HG02588 (cell line): ENCODE results near the gene TIMM44.
"Not testable (repeated sequence)": the region's sequence is repeated elsewhere in the genome, so short reads cannot be mapped to it uniquely, and the experiment has no call there.

Experiments
- ATAC-seq: cut with Tn5 transposase; IDR thresholded peaks from one replicate; pipeline ENCODE4 v1.9.1; 2021; ENCODE audit warnings: mild to moderate bottlenecking, moderate library complexity; ENCODE audit not compliant: unreplicated experiment

Gene TIMM44

DNA sequence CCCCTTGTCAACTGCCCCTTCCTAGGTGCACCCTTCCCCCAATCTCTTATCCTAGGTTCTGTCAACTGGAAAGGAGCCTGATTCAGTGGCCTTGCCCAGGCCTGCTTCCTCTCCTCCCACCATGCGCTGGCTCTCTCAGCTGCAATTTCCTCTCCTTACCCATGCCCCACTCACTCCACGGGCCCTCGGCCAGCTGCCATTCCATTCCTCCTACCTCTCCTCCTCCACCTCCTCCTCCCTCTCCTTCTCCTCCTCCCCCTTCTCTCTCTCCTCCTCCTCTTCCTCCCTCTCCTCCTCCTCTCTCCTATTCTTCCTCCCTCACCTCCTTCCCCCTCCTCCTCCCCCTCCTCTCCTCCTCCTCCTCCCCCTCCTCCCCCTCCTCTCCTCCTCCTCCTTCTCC, 9.6 kb upstream of the TIMM44 start:
- ATAC-seq = no peak

DNA sequence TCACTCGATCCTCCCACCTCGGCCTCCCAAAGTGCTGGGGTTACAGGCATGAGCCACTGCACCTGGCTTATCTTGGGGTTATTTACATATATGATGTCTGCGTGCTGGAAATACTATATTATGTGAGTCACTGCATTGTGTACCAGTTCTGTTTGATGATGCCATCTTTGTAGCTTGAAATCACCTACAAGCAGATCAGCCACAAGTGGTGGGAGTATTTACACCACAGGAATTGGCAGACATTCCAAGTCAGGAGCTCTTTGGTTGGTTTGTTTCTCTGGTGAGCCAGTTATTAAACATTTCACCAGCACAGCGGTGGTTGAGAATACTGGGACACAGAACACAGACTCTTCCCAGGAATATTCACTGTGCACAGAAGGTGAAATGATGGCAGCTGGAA, 4.5 kb upstream of the TIMM44 start:
- no peak for ATAC-seq

DNA sequence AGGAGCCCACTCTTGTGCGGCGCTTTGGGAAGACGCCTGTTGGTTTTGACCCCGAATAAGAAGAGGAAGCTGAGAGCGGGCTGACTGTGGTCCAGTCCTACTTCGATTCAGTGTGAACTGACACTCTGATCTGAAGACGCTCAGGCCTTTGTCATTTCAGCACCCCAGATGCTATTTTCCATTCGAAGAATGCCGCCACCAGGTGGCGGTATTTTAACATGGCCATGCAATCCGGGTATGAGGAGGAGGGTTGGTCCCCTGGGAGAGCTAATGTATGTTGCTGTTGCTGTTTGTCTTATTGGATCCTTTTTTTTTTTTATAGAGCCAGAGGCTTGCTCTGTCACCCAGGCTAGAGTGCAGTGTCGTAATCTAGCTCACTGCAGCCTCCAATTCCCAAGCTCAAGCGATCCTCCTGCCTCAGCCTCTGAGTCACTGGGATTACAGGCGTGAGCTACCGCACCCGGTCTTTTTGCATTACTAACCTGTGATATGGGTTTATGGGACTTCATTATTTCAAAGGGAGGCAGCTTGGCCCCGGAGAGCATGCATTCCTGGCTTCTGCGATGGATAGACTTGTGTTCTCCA, 803 bp upstream of the TIMM44 start:
- peak; percentile 17 for ATAC-seq

DNA sequence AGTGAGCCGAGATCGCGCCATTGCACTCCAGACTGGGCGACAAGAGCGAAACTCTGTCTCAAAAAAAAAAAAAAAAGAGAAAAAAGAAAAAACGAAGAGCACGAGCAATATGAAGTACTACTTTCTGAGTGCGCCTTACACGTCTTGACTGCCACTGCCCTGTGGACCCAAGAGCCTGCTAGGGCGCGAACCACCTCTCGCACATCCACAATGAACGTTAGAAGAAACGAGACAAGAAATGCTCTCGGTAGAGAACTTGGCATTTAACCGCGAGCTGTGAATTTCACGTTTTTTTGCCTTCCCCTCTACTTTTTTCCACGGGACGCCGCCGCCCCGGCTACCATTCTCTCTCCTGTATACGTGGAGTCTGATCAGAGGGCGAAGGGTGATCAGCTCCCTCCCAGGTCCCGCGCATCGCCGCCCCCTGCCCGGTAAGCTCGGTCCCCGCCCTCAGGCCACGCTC, 454 bp downstream of the TIMM44 start:
- ATAC-seq = no peak

DNA sequence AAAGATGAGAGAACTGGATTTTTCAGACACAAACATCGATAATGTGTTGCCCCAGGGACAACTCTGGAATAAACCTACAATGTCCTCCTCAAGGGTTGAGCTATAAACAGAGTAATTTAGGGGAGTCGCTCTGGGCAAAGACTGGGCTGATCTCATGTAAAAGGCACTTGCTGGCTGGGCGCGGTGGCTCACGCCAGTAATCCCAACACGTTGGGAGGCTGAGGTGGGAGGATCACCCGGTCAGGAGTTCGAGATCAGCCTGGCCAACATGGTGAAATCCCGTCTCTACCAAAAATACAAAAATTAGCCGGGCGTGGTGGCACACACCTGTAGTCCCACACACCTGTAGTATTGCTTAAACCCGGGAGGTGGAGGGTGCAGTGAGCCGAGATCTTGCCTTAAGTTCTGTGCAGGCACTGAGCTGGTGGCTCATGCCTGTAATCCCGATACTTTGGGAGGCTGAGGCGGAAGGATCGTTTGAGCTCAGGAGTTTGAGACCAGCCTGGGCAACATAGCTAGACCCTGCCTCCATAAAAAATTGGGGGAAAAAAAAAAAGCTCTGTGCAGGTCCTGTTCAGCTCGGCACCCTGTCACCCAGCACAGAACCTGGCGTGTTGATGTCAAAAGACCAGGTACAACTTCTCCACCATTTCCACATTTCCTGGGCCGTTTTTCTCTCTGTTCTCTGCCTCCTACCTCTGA, 1.4 kb downstream of the TIMM44 start:
- no peak for ATAC-seq

DNA sequence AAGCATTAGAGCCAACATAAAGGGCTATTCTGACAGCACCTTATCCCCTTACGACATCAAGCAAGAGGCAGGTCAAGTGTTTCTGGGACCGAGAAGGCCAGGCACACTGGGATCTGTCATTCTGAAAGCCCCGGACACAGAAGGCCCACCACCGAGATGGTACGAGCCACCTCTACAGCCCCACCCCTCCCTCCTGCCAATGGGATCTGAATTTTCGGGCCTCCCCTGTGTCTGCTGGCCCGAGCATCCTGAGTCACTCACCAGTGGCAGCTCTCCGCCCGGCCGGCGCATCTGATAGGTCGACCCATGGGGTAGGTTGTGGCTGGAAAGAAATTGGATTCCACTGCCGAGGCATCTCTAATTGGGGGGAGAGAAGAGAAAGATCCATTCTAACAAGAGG, 2.6 kb downstream of the TIMM44 start:
- ATAC-seq = no peak

DNA sequence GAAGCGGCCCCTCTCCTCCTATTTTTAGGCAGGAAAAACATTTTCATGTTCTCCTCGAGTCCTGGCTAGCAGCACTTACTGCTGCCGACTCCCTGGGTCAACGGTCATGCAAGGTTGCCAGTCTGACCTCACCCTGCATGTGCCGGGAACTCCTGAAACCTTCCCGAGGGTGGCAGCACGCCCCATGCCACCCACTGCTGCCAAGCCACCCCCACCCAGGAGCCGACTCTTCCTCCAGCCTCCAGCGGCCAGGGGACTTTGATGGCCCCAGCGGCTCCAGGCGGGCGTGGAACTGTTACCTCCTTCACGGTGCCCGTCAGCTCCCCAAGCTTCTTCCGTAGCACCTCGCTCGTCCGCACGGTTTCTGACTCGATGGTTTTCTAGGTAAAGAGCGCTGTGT, 8.7 kb downstream of the TIMM44 start:
- no peak for ATAC-seq

DNA sequence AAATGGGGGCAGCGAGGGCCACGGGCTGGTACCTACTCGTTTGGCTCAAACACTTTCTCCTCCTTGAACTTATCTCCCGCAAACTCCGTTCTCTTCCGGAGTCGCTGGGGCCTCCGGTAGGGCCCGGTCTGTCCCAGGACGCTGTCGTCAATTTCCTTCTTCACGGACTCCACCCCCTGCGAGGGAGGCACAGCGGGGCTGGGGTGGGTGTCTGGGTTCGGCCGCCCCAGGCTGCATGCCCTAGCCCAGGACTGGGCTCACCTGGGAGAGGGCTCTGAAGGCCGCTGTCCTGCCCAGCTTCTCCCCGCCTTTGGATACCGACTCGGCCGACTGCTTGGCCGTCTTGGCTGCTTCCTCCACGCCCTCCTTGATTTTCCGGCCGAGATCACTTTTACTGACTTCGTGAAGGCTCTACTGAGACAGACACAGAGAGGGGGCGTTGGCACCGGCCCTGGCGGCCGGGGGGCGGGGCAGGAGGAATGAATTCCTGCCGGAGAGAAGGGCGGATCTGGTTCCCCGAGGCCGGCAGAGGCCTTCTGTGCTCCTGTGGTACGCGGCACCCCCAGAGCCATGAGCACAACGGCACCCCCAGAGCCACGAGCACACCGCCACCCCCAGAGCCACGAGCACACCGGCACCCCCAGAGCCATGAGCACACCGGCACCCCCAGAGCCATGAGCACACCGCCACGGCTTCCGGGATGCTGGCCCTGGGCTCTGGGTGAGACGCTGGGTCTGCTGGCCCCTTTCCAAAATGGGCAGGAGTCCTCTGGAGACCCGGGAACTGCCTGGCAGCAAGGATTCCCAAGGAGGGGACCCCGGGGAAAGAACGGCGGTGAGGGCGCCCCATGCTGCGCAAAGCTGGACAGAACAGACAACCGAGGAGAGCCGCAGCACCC, 9.4 kb downstream of the TIMM44 start:
- no peak for ATAC-seq

DNA sequence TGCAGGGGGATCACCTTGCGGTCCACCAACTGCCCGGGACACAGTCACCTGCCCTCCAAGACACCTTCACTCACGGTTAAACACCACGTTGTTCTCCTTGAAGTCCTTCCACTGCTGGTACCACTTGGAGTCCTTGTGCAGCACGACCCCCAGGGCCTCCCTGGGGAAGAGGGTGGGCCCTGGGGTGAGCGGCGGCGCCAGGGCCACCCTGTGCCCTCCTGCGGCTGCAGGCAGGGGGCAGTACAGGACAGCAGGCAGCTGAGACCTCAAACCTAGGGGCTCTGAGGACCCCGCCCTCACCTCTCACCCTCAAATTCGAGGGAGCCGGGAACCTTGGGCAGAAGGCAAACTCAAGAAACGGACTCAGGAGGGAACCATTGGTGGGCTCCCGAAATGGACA, 10.1 kb downstream of the TIMM44 start:
- ATAC-seq = no peak

DNA sequence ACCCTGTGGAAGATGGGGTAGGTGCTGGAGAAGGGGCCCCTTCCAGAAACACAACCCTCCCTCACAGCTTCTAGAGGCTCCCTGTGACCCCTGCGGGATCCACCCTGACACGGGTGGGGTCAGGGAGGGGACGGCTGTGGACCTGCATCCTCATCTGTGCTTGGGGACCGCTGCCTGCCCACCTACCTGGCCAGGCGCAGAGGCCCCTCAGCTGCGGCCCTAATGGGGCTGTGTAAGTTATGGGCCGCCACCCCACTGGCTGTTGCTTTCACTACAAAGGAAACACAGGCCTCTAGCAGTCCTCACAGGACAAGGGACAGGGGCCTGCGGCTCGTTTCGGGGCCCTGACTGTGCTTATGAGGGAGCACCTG, 10.6 kb downstream of the TIMM44 start:
- ATAC-seq = no peak

DNA sequence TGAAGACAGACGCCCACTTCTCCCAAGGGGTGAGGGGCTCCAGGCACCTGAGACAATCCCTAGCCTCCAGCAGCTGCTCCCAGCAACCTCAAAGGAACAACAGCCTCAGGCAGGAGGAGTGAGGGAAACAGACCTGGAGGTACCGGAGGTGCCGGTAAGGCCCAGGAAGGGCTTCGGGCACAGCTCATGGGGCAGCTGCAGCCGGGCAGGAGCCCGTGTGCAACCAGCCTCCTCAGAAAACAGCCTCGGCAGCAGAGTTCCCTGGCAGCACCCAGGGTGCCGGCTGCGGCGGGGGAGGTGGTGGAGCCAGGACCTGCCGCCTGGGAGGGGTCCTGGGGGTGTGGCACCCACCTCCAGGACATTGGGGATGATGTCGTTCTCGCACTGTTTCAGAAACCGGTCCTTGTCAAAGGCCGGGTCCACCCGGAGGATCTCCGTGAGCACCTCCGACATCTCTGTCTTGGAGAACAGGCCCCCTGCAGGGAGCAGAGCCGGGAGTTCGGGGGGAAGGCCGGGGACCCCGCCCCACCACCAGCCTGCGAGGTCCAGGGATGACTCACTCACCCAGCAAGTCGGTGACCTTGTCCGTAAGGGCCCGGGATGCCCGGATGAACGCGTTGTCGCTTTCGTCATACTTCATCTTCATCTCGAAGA, 11.1 kb downstream of the TIMM44 start:
- ATAC-seq = no peak

DNA sequence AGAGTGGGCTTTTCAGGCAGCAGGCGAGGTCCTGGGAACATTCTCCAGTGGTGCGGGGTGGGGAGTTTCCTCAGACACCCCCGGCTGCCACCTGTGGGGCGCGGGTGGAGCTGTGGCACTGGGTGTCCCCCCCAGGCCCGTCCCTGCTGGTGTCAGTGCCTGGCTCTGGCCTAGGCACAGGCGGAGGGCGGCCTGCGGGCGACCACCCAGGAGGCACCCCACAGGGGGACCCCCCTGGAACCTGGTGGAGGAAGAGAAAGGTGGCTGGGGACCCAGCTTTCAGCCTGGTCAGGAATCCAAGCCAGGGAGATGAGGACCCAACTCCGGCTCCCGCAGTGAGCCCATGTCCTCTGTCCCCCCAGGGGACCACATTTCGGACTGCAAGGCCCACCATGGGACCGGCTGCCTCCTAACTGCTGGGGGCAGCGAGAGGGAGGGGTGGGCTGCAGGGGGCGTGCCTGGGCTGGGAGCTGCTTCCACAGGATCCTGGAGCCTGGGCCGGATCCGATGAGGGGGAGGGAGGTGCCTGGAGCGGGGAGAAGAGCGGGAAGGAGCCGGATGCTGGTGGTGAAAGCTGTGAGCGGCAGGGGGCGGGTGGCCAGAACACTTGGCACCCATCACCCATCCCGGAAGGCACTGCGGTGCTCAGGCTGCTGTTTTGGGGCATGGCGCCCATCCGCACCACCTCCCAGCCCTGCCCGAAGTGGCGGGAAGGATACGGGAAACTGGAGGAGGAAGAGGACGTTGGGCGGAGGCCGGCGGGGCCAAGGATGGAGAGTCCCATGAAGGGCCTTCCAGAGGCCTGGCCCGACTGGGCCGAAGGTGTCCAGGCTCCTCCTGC, 12.0 kb downstream of the TIMM44 start:
- ATAC-seq = no peak

DNA sequence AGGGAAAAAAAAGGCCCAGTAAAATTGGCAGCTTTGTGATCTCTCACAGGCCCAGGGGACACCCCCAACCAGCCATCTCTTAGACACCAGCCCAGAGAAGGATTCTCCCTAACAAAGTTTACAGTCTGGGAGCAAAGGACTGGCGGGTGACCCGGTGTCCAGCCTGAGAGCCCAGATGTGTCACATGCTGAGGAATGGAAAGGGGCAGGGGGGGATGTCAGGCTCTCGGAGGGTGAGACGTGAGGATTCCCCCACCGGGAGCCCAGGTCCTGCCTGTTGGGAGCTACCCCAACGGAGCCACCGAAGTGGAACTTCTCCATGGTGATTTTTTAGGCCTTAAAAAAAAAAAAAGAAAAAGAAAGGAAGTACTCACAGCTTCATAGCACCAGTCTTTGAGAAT, 12.7 kb downstream of the TIMM44 start:
- ATAC-seq = no peak

DNA sequence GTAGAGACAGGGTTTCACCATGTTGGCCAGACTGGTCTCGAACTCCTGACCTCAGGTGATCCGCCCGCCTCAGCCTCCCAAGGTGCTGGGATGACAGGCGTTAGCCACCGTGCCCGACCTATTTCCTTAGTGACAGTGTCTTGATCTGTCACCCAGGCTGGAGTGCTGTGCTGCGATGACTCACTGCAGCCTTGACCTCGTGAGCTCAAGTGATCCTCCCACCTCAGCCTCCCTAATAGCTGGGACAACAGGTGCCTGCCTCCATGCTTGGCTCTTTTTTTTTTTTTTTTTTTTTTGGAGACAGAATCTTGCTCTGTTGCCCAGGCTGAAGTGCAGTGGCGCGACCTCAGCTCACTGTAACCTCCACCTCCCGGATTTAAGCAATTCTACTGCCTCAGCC, 13.4 kb downstream of the TIMM44 start:
- ATAC-seq = not testable (repeated sequence)

DNA sequence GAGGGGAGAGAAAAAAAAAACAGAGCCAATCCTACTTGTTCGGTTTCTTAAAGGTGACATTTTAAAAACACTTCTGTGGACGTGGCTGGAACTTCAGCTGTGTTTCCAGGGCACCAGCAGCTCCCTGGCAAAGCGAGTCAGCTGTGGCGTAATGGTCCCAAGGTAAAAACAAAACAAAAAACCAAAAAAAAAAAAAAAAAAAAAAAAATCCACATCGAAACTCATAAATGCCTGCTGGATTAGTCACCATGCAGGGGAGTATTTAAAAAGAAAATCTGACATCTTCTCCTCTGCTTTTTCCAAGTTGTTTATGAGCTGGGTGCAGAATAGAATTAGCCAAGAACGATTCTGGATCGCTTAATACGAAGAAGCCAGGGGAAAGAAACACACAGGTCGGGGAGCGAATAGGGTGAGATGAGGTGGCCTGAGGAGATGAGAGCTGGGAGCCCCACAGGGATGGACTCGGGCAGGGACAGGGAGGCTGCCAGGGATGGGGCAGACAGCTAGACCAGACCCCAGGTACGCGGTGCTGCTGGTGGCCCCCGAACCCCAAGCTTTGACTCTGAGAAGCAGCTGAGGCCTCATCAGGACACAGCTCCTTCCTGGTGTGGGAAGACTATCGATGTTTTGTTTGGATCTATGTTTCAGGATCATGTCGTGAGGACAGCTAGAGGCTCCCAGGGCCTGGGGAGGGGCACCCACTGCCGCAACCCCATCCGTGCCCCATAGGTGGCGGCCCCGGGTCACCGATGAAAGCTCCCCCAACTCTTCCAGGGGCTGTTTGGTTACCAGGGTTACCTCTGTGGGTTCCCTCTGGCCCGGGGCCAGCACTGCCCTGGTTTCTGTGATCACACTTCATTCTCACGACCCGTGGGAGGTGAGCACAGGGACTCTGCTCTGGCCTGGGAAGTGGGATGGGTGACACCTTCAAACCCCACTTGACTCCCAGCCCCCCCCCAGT, 14.4 kb downstream of the TIMM44 start:
- ATAC-seq = no peak

DNA sequence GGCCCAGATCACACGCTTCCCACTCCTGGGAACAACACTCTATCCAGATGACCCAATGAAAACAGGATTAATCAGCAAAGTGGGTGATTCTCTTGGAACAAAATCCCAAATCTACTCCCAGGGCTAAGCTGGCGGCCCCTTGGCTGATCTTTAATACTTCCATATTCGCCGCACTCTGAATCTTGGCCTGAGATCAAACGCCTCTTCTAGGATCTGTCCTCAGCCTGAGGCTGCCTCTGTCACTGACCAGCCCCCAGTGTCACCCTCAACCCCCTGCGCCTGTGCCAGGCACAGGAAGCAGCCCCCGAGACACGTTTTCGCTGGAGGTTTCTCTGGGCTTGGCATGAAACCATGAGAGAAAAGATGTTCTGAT, 15.1 kb downstream of the TIMM44 start:
- no peak for ATAC-seq

DNA sequence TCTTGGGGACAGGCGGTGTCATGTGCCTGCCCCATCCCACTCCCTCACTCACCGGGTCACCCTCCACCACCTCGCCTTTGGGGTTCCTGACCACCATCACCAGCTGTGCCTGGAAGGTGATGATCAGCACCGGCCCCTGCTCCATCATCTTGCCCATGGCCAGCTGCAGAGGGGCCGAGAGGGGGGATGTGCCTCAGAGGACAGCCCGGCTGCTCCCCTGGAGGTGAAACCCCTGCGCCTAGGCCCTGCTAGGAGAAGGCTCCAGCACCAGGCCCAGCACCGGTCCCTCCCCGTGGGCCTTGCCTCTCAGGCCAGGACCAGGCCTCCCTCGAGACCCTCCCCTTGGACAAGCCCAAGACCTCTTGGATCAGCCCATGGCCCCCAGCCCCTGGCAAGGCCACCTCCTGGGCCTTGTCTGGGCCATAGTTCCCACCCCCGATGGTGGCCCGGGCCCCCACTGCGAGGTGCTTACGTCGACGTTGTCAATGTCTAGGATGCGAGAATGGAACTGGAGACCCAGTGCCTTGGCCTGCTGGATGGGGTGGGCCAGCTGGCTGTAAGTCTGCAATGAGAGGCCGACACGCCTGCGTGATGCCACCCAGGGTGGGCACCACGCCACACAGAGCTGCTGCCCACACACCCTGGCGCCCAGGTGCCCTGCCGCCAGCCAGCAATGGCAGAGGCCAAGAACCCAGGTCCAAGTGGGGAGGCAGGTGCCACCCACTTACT, 15.7 kb downstream of the TIMM44 start:
- no peak for ATAC-seq

DNA sequence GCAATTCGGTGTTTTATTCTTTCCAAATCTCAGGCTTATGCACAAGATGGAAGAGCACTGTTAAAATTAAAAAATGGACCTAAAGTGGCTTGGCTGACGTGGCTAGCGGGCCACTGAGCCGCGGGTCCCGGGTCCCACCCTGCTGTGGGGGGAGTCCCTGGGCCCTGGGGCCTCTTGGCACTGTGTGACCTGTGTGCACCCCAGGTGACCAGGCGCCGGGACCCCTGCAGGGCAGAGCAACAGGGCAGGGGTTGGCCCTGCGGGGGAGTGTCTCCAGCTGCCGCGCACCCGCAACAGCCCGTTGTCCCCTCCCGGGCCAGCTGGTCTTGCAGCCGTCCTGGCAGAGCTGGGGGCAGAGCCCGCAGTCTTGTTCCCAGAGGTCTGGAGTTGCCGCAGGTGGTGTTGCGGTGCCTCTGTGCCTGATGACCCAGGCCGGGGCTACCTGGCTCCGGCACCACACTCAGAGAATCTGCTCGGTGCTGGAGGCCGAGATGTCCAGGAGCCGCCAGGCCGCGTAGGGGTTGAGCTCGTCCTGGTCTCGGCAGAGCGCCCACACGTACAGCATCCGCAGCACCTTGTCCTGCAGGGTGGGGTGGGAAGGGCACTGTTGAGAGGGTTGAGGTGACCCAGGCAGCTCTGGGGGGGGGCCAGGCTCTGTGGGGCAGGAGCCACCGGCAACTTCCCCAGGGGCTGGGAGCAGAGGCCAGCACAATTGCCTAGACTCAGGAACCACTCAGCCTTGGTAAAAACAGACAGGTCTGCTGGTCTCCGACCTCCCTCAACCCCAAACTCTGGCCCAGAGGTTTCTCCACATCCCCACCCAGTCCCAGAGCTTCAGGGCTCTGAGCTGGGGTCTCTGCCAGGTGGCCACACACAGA, 16.5 kb downstream of the TIMM44 start:
- no peak for ATAC-seq
